PC-9 (cell line): ENCODE measurements around the gene CAMSAP3. TPM values are rescaled to one million over a fixed set of nuclear protein-coding genes. Genes with fewer than 3 reads are reported as not detected.

Experiments used
- BruUV-seq: library from RNA; stranded (reverse); fragments of 400-500 nt; replicated peaks from 2 replicates; lab custom pipeline; 2021; lab: Mats Ljungman, UMichigan
- CTCF ChIA-PET: fragments of 300-600 bp; sonication (Branson Sonifier 250); formaldehyde crosslinking; loops from one replicate; lab custom pipeline; 2022; ENCODE audit warnings: antibody characterized with exemption; lab: Charles Lee
- POLR2A ChIA-PET: fragments of 300-600 bp; sonication (Branson Sonifier 250); formaldehyde crosslinking; loops from one replicate; lab custom pipeline; 2022; ENCODE audit warnings: antibody characterized with exemption; ENCODE audit not compliant: unreplicated experiment; lab: Charles Lee
- DNase-seq, 2 experiments: peaks; one replicate each; pipeline versions ENCODE4 v3.0.0 to v3.0.0-alpha.2; 2015 to 2022; ENCODE audit warnings: mixed read lengths in 1 of 2
- H2AFZ ChIP-seq: fragments of 200-600 bp; sonication (generic); 2 replicates; pipeline ENCODE4 v1.8.1; 2017; ENCODE audit warnings: antibody characterized with exemption
- H3F3A ChIP-seq: fragments of 200-600 bp; sonication (generic); 2 replicates; pipeline ENCODE4 v1.8.1; 2017; ENCODE audit warnings: antibody characterized with exemption, mild to moderate bottlenecking, low read depth; ENCODE audit not compliant: insufficient read depth
- H3K27ac ChIP-seq: fragments of 200-600 bp; sonication (generic); 2 replicates; pipeline ENCODE4 v1.6.1; 2016; ENCODE audit warnings: mixed run types
- H3K27me3 ChIP-seq: fragments of 200-600 bp; sonication (generic); 2 replicates; pipeline ENCODE4 v1.6.1; 2016; ENCODE audit warnings: low read depth, mixed run types; ENCODE audit not compliant: insufficient read depth
- H3K36me3 ChIP-seq: fragments of 200-600 bp; sonication (generic); 2 replicates; pipeline ENCODE4 v1.6.1; 2016; ENCODE audit warnings: low read depth, mixed run types
- H3K4me1 ChIP-seq: fragments of 200-600 bp; sonication (generic); replicated peaks from 2 replicates; pipeline ENCODE4 v1.6.1; 2016; ENCODE audit warnings: mixed run types; ENCODE audit not compliant: insufficient read depth
- H3K4me2 ChIP-seq: fragments of 200-600 bp; sonication (generic); 2 replicates; pipeline ENCODE4 v1.6.1; 2017; ENCODE audit warnings: mixed run types
- H3K4me3 ChIP-seq: fragments of 200-600 bp; sonication (generic); 2 replicates; pipeline ENCODE4 v1.6.1; 2016; ENCODE audit warnings: mixed run types
- H3K79me2 ChIP-seq: fragments of 200-600 bp; sonication (generic); 2 replicates; pipeline ENCODE4 v1.6.1; 2017; ENCODE audit warnings: low read depth, mixed run types
- H3K9me2 ChIP-seq: fragments of 200-600 bp; sonication (generic); 2 replicates; pipeline ENCODE4 v1.8.1; 2017; ENCODE audit warnings: mild to moderate bottlenecking; ENCODE audit not compliant: insufficient read depth
- H3K9me3 ChIP-seq: fragments of 200-600 bp; sonication (generic); 2 replicates; pipeline ENCODE4 v1.8.1; 2016; ENCODE audit warnings: low read depth; ENCODE audit not compliant: insufficient read depth
- H4K20me1 ChIP-seq: fragments of 200-600 bp; sonication (generic); 2 replicates; pipeline ENCODE4 v1.8.1; 2017; ENCODE audit not compliant: insufficient read depth
- EZH2 ChIP-seq: fragments of 200-600 bp; sonication (generic); IDR thresholded peaks from 2 replicates; pipeline ENCODE4 v1.8.0; 2017; ENCODE audit warnings: antibody characterized with exemption, low read depth
- intact Hi-C: fragments of 100-400 bp; cut with micrococcal nuclease; formaldehyde crosslinking; loops from one replicate; pipeline ENCODE4 v1.10.0; 2022; ENCODE audit not compliant: unreplicated experiment
- total RNA-seq: library from RNA; stranded (reverse); gene quantifications from 2 replicates; pipeline ENCODE4 v1.2.3, GENCODE V29; 2021
- TF ChIP-seq, protein P1 (sequence below): fragments of 200-600 bp; sonication (generic); conservative IDR thresholded peaks from 2 replicates; pipeline ENCODE4 v1.6.1; 2017; ENCODE audit warnings: mixed run types, antibody characterized with exemption, mild to moderate bottlenecking, moderate library complexity

The CAMSAP3 gene
- total RNA-seq, 1 experiment from 2014 or later = 25.9 TPM

DNA sequence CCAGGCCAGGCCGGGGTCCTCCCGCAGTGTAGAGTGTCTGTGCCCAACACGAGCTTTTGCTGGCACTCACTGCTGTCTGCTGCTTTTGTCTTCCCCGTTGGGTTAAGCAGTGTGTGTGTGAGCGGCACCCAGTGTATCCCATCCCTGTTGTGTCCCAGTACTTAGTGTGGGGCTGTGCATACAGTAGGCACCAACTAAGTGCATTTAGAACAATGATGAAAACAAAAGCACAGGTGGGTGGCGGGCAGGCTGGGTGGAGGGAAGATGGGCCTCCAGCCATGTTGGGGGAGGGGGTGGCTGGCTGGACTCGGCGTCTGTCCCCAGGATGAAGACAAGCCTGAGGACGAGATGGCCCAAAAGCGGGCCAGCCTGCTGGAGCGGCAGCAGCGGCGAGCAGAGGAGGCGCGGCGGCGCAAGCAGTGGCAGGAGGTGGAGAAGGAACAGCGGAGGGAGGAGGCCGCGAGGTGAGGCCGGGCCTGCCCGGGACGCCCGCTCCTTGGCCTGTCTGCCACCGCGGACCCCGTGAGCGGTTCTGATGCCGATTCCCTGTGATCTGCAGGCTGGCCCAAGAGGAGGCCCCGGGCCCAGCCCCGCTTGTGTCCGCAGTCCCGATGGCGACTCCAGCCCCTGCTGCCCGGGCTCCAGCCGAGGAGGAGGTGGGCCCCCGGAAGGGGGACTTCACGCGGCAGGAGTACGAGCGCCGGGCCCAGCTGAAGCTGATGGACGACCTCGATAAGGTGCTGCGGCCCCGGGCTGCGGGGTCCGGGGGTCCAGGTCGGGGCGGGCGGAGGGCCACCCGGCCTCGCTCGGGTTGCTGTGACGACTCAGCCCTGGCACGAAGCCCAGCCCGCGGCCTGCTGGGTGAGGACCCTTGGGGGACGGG, 19.4 kb downstream of the CAMSAP3 start:
- peak in 1 of 2 experiments; percentile 26 for DNase-seq
- Histone ChIP-seq H3K79me2 (no peaks in the 10 kb centered on the region), H3F3A (peaks cover 28% of the 10 kb centered on the region), H3K4me2 (no peak overlapping the region), H3K27ac (no peak overlapping the region), H3K9me3 (no peaks in the 10 kb centered on the region), H2AFZ (no peak overlapping the region), H3K4me1 (peaks cover 28% of the 10 kb centered on the region), H3K36me3 (peaks cover 6% of the 10 kb centered on the region; the same call in 1 of the 2 replicates), H3K4me3 (no peak overlapping the region), H3K27me3 (no peaks in the 10 kb centered on the region), H3K9me2 (no peaks in the 10 kb centered on the region), H4K20me1 (no peaks in the 10 kb centered on the region; the same call in 1 of the 2 replicates)
- intact Hi-C loops = no loop called here
- TF ChIP-seq, protein P1, sequence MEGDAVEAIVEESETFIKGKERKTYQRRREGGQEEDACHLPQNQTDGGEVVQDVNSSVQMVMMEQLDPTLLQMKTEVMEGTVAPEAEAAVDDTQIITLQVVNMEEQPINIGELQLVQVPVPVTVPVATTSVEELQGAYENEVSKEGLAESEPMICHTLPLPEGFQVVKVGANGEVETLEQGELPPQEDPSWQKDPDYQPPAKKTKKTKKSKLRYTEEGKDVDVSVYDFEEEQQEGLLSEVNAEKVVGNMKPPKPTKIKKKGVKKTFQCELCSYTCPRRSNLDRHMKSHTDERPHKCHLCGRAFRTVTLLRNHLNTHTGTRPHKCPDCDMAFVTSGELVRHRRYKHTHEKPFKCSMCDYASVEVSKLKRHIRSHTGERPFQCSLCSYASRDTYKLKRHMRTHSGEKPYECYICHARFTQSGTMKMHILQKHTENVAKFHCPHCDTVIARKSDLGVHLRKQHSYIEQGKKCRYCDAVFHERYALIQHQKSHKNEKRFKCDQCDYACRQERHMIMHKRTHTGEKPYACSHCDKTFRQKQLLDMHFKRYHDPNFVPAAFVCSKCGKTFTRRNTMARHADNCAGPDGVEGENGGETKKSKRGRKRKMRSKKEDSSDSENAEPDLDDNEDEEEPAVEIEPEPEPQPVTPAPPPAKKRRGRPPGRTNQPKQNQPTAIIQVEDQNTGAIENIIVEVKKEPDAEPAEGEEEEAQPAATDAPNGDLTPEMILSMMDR = no peak
- no peak for TF ChIP-seq EZH2
- CTCF ChIA-PET = no interaction called here
- POLR2A ChIA-PET = no interaction called here
- no TSS peak for BruUV-seq

DNA sequence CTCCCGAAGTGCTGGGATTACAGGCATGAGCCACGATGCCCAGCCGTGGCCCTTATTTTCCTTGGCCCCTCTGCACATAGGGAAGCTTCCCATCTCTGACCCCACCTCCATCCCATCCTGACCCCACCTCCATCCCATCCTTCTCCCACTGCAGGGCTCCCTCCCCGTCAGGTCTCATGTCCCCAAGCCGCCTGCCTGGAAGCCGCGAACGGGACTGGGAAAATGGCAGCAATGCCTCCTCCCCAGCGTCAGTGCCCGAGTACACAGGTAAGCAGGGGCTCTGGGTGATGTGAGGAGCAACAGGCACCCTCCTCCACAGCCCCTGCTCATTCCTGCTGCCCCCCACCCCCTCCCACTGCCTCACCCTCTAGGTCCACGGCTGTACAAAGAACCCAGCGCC, 21.5 kb downstream of the CAMSAP3 start:
- Histone ChIP-seq H3F3A (peaks cover 31% of the 10 kb centered on the region), H3K27ac (no peak overlapping the region), H4K20me1 (no peaks in the 10 kb centered on the region), H3K36me3 (peaks cover 11% of the 10 kb centered on the region; the same call in 1 of the 2 replicates), H3K4me1 (peaks cover 30% of the 10 kb centered on the region), H3K9me3 (no peaks in the 10 kb centered on the region), H3K27me3 (no peaks in the 10 kb centered on the region), H3K79me2 (no peaks in the 10 kb centered on the region), H2AFZ (no peak overlapping the region), H3K9me2 (no peaks in the 10 kb centered on the region), H3K4me2 (no peak overlapping the region), H3K4me3 (no peak overlapping the region)
- BruUV-seq = no TSS peak
- DNase-seq = peak in 1 of 2 experiments; percentile 25
- ChIA-PET POLR2A (interaction anchor here (0.5 to 0.7 kb wide), 2 partner anchors 21 to 1252 kb away, joined by 15 to 30 read pairs; no protein-coding TSS in a partner anchor), CTCF (no interaction called here)
- intact Hi-C loops = no loop called here
- TF ChIP-seq, protein P1 = no peak
- no peak for TF ChIP-seq EZH2

DNA sequence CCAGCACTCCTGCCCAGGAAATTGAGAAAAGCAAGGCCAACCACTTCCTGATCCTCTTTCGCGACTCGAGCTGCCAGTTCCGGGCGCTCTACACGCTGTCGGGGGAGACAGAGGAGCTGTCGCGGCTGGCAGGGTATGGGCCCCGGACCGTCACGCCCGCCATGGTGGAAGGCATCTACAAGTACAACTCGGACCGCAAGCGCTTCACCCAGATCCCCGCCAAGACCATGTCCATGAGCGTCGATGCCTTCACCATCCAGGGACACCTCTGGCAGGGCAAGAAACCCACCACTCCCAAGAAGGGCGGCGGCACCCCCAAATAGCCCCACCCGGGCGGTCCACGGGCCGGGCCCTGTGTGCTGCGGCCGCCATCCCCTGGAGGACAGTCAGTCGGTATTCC, 22.1 kb downstream of the CAMSAP3 start:
- H3K27me3 ChIP-seq = no peaks in the 10 kb centered on the region
- H3K36me3 ChIP-seq = peaks cover 11% of the 10 kb centered on the region; the same call in 1 of the 2 replicates
- H2AFZ ChIP-seq = no peak overlapping the region
- ChIA-PET CTCF (interaction anchor here (2.0 kb wide), 1 partner anchor 49 kb away, joined by 10 read pairs; no protein-coding TSS in a partner anchor), POLR2A (interaction anchor here (0.5 kb wide), 1 partner anchor 1253 kb away, joined by 15 read pairs; no protein-coding TSS in a partner anchor)
- BruUV-seq = no TSS peak
- peaks cover 30% of the 10 kb centered on the region for H3K4me1 ChIP-seq
- H3F3A ChIP-seq = peaks cover 31% of the 10 kb centered on the region
- DNase-seq = no peak
- H3K79me2 ChIP-seq = no peaks in the 10 kb centered on the region
- TF ChIP-seq, protein P1 = no peak
- TF ChIP-seq EZH2 = no peak
- peak overlapping the region; percentile 81 for H3K27ac ChIP-seq
- no peaks in the 10 kb centered on the region for H4K20me1 ChIP-seq
- H3K4me2 ChIP-seq = peak overlapping the region; percentile 71; the same call in 1 of the 2 replicates
- H3K9me2 ChIP-seq = no peaks in the 10 kb centered on the region
- H3K4me3 ChIP-seq = no peak overlapping the region
- intact Hi-C loops = loop anchor here (2.0 kb wide), 2 partner anchors 49 to 61 kb away; no protein-coding TSS in a partner anchor
- H3K9me3 ChIP-seq = no peaks in the 10 kb centered on the region
